Prostate gland (tissue), 2 donors: ENCODE data around the gene ADAM29.

Experiments
- CTCF ChIP-seq, 4 experiments: fragments of 200-600 bp in 2 of 4; fragments of 450-650 bp in 2 of 4; sonication (generic) in 2 of 4; IDR thresholded peaks; 1 replicate in 3 of 4; 2 replicates in 1 of 4; pipeline ENCODE4 v1.5.1; 2016 to 2019; ENCODE audit warnings: antibody characterized with exemption in 4 of 4, mild to moderate bottlenecking in 2 of 4, moderate library complexity in 2 of 4
- POLR2A ChIP-seq: fragments of 450-650 bp; IDR thresholded peaks from one replicate; pipeline ENCODE4 v1.6.1; 2016; ENCODE audit warnings: antibody characterized with exemption, mild to moderate bottlenecking
- POLR2AphosphoS5 ChIP-seq: sonication (generic); formaldehyde crosslinking; IDR thresholded peaks from one replicate; pipeline ENCODE4 v1.6.1; 2017; ENCODE audit warnings: antibody characterized with exemption

- TF ChIP-seq CTCF (IDR thresholded peaks at IDR 0.05) (no peak), POLR2A (no peak), POLR2AphosphoS5 (no peak)
These were observed 11.2 kb downstream of the ADAM29 start for GRCh38 chr4:174929346-174929745.
